OCI-LY7 (cell line): ENCODE results near the gene TULP4. TPM values are rescaled to one million over a fixed set of nuclear protein-coding genes. Genes with fewer than 3 reads are reported as not detected.

Source experiments
- BruUV-seq: library from RNA; stranded (reverse); fragments of 400-500 nt; replicated peaks from 2 replicates; lab custom pipeline; 2021; lab: Mats Ljungman, UMichigan
- CTCF ChIA-PET: fragments of 300-600 bp; sonication (Branson Sonifier 250); formaldehyde crosslinking; loops from one replicate; lab custom pipeline; 2022; ENCODE audit warnings: antibody characterized with exemption; ENCODE audit not compliant: unreplicated experiment; lab: Charles Lee
- POLR2A ChIA-PET: fragments of 300-600 bp; sonication (Branson Sonifier 250); formaldehyde crosslinking; loops from one replicate; lab custom pipeline; 2022; ENCODE audit warnings: antibody characterized with exemption; lab: Charles Lee
- DNase-seq: peaks from one replicate; pipeline ENCODE4 v3.0.0-alpha.2; 2015; ENCODE audit warnings: low spot score
- H2AFZ ChIP-seq: fragments of 200-600 bp; sonication (generic), shearing (Covaris generic); 2 replicates; pipeline ENCODE4 v1.6.1; 2014; ENCODE audit warnings: mild to moderate bottlenecking, antibody characterized with exemption, low read length, moderate library complexity
- H3K27ac ChIP-seq: fragments of 200-600 bp; sonication (generic); 2 replicates; pipeline ENCODE4 v1.5.1; 2014; ENCODE audit warnings: mixed run types, low read depth, mild to moderate bottlenecking, moderate library complexity, low read length, inconsistent platforms; ENCODE audit not compliant: poor library complexity, severe bottlenecking
- H3K36me3 ChIP-seq: fragments of 200-600 bp; sonication (generic); 2 replicates; pipeline ENCODE4 v1.6.1; 2014; ENCODE audit warnings: mild to moderate bottlenecking, antibody characterized with exemption, low read length, moderate library complexity, mixed read lengths; ENCODE audit not compliant: insufficient read depth
- H3K4me1 ChIP-seq: fragments of 200-600 bp; sonication (generic); 2 replicates; pipeline ENCODE4 v1.5.1; 2014; ENCODE audit warnings: mild to moderate bottlenecking, low read length; ENCODE audit not compliant: insufficient read depth, poor library complexity, severe bottlenecking
- H3K4me2 ChIP-seq: fragments of 200-600 bp; sonication (generic); 2 replicates; pipeline ENCODE4 v1.6.1; 2014; ENCODE audit warnings: mild to moderate bottlenecking, low read length
- H3K4me3 ChIP-seq: fragments of 200-600 bp; sonication (generic); 2 replicates; pipeline ENCODE4 v1.5.1; 2014; ENCODE audit warnings: mild to moderate bottlenecking, low read depth, low read length; ENCODE audit not compliant: poor library complexity, severe bottlenecking
- H3K79me2 ChIP-seq: fragments of 200-600 bp; sonication (generic); 2 replicates; pipeline ENCODE4 v1.6.1; 2016; ENCODE audit warnings: low read depth, mild to moderate bottlenecking, low read length, moderate library complexity, mixed read lengths; ENCODE audit not compliant: insufficient read depth
- H3K9me2 ChIP-seq: fragments of 200-600 bp; sonication (generic); 2 replicates; pipeline ENCODE4 v1.6.1; 2016; ENCODE audit warnings: mild to moderate bottlenecking, low read length, mixed read lengths; ENCODE audit not compliant: insufficient read depth
- H3K9me3 ChIP-seq: fragments of 200-600 bp; sonication (generic); 2 replicates; pipeline ENCODE4 v1.6.1; 2014; ENCODE audit warnings: mild to moderate bottlenecking, mixed run types, low read length, mixed read lengths
- H4K20me1 ChIP-seq: fragments of 200-600 bp; sonication (generic); 2 replicates; pipeline ENCODE4 v1.6.1; 2014; ENCODE audit warnings: mild to moderate bottlenecking, antibody characterized with exemption, low read length, moderate library complexity, mixed read lengths; ENCODE audit not compliant: insufficient read depth
- CTCF ChIP-seq: fragments of 200-600 bp; sonication (generic); conservative IDR thresholded peaks from 2 replicates; pipeline ENCODE4 v1.5.1; 2014; ENCODE audit warnings: mild to moderate bottlenecking, antibody characterized with exemption, low read length, moderate library complexity, mixed read lengths
- EZH2phosphoT487 ChIP-seq: fragments of 200-600 bp; sonication (generic); IDR thresholded peaks from 2 replicates; pipeline ENCODE4 v1.6.1; 2018; ENCODE audit warnings: low read depth, borderline replicate concordance, mild to moderate bottlenecking, mixed run types, antibody characterized with exemption, low read length, moderate library complexity, mixed read lengths
- intact Hi-C: fragments of 100-400 bp; cut with micrococcal nuclease; formaldehyde crosslinking; loops from one replicate; pipeline ENCODE4 v1.10.0; 2022; ENCODE audit not compliant: unreplicated experiment
- total RNA-seq, 2 experiments: library from RNA; depleted of rRNA in 1 of 2; stranded (reverse); fragments of >200 nt in 1 of 2; shearing (Covaris generic) in 1 of 2; gene quantifications; 2 replicates each; pipeline ENCODE4 v1.2.3, GENCODE V29; 2014 to 2022

TULP4 gene
- total RNA-seq, 2 experiments from 2014 or later, result 62.1 to 64.8 TPM

- BruUV-seq, result no TSS peak
- Histone ChIP-seq H3K36me3 (no peaks in the 10 kb centered on the region), H3K27ac (no peak overlapping the region), H4K20me1 (no peaks in the 10 kb centered on the region), H3K9me2 (no peaks in the 10 kb centered on the region), H3K4me1 (no peaks in the 10 kb centered on the region), H2AFZ (no peak overlapping the region), H3K79me2 (no peaks in the 10 kb centered on the region), H3K9me3 (no peaks in the 10 kb centered on the region), H3K4me2 (no peak overlapping the region), H3K4me3 (no peak overlapping the region)
- intact Hi-C loops, result no loop called here
- POLR2A ChIA-PET, result interaction anchor here (0.6 kb wide), 1 partner anchor 10 kb away, joined by 3 read pairs; no protein-coding TSS in a partner anchor
- DNase-seq, result no peak
- TF ChIP-seq CTCF (no peak), EZH2phosphoT487 (no peak)
- CTCF ChIA-PET, result no interaction called here
Measured at GRCh38 chr6:158408552-158409130, 96.4 kb downstream of the TULP4 start.

GRCh38 chr6:158409451-158409850, 97.2 kb downstream of the TULP4 start:
- Histone ChIP-seq H3K9me2 (no peaks in the 10 kb centered on the region), H3K27ac (no peak overlapping the region), H3K4me3 (no peak overlapping the region), H2AFZ (no peak overlapping the region), H3K9me3 (no peaks in the 10 kb centered on the region), H3K79me2 (no peaks in the 10 kb centered on the region), H3K4me1 (no peaks in the 10 kb centered on the region), H3K36me3 (no peaks in the 10 kb centered on the region), H4K20me1 (no peaks in the 10 kb centered on the region), H3K4me2 (no peak overlapping the region)
- POLR2A ChIA-PET, result interaction anchor here (0.6 to 0.7 kb wide), 2 partner anchors 9 to 329 kb away, joined by 3 read pairs; no protein-coding TSS in a partner anchor
- TF ChIP-seq EZH2phosphoT487, result no peak
- TF ChIP-seq CTCF, result no peak
- no TSS peak for BruUV-seq
- CTCF ChIA-PET, result no interaction called here
- peak; percentile 9 for DNase-seq
- intact Hi-C loops, result no loop called here

GRCh38 chr6:158410784-158411183, 98.5 kb downstream of the TULP4 start:
- H4K20me1 ChIP-seq, result no peaks in the 10 kb centered on the region
- ChIA-PET CTCF (no interaction called here), POLR2A (no interaction called here)
- no peak for DNase-seq
- H3K9me3 ChIP-seq, result no peaks in the 10 kb centered on the region
- H2AFZ ChIP-seq, result no peak overlapping the region
- no peaks in the 10 kb centered on the region for H3K9me2 ChIP-seq
- H3K4me1 ChIP-seq, result no peaks in the 10 kb centered on the region
- no peaks in the 10 kb centered on the region for H3K79me2 ChIP-seq
- H3K4me3 ChIP-seq, result no peak overlapping the region
- TF ChIP-seq EZH2phosphoT487, result no peak
- TF ChIP-seq CTCF, result no peak
- H3K4me2 ChIP-seq, result no peak overlapping the region
- intact Hi-C loops, result no loop called here
- H3K36me3 ChIP-seq, result no peaks in the 10 kb centered on the region
- no TSS peak for BruUV-seq
- no peak overlapping the region for H3K27ac ChIP-seq
